GM10266 (cell line): ENCODE data around the gene FXR2.

Experiments
- DNase-seq: peaks from one replicate; pipeline ENCODE4 v3.0.0; 2012; ENCODE audit errors: extremely low spot score
- CTCF ChIP-seq: IDR thresholded peaks from 2 replicates; pipeline ENCODE4 v1.5.1; 2012; ENCODE audit warnings: mild to moderate bottlenecking, low read depth; ENCODE audit not compliant: control insufficient read depth, insufficient read depth; ENCODE audit errors: missing control alignments

Gene FXR2

GRCh38 chr17:7579001-7579833 lies 35.5 kb downstream of the FXR2 start, which contains the start of gene CD68:
TSS of gene CD68 (plus strand) at chr17:7579638. CDS start at chr17:7579678, 40 bp downstream.
- no peak for TF ChIP-seq CTCF
- DNase-seq, result peak; percentile 77

GRCh38 chr17:7577327-7578199 lies 37.1 kb downstream of the FXR2 start:
- DNase-seq, result no peak
- TF ChIP-seq CTCF, result no peak

- no peak for TF ChIP-seq CTCF
- DNase-seq, result no peak
Observed at GRCh38 chr17:7576432-7576937, 38.2 kb downstream of the FXR2 start.

GRCh38 chr17:7575959-7576358 lies 38.7 kb downstream of the FXR2 start:
- no peak for DNase-seq
- TF ChIP-seq CTCF, result no peak

GRCh38 chr17:7575481-7575883 lies 39.2 kb downstream of the FXR2 start:
- no peak for TF ChIP-seq CTCF
- no peak for DNase-seq

- no peak for TF ChIP-seq CTCF
- DNase-seq, result no peak
Observed at GRCh38 chr17:7574176-7574953, 40.3 kb downstream of the FXR2 start.
